GDM1 (cell line): Measurements from ENCODE around the gene CHP1.
"Not testable (repeated sequence)": the region's sequence is repeated elsewhere in the genome, so short reads cannot be mapped to it uniquely, and the experiment has no call there.

ENCODE experiments used
- DNase-seq: peaks from one replicate; lab custom pipeline; 2025; lab: John Stamatoyannopoulos, UW

The CHP1 gene

DNA sequence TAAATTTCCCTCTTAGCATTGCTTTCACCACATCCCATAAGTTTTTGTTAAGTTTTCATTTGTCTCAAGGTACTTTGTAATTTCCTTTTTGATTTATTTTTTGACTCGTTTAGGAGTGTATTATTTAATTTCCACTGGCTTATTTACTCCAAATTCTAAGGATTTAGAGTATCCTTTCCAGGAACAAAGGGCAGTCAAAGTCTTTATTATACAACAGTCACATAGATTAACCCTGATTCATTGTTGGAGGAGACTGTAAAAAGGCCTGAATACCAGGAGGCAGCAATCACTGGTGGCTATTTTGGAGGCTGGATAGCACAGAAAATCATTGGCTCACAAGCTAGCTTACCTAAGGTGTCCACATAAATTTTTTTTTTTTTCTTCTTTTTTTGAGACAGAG lies 61.5 kb downstream of the CHP1 start:
- DNase-seq, result no peak

GRCh38 chr15:41301139-41301538 lies 70.1 kb downstream of the CHP1 start:
- not testable (repeated sequence) for DNase-seq

DNA sequence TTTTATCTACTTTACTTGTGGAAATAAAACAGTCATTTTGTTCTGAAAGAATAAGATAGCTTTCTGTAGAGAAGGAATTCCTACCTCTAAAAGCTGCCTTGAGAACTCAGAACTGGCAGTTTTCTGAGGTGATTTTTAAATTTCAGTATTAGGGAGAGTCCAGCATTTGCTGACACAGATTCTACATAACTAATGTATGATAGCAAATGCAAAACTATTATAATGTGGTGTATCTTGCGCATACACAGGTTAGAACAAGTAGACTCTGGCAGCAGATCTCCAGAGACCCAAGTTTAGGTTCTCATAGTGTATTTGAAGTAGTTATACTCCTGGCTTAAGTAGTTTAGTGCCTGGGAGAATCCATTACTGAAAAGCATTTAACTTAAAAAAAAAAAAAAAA lies 70.5 kb downstream of the CHP1 start:
- DNase-seq, result no peak

DNA sequence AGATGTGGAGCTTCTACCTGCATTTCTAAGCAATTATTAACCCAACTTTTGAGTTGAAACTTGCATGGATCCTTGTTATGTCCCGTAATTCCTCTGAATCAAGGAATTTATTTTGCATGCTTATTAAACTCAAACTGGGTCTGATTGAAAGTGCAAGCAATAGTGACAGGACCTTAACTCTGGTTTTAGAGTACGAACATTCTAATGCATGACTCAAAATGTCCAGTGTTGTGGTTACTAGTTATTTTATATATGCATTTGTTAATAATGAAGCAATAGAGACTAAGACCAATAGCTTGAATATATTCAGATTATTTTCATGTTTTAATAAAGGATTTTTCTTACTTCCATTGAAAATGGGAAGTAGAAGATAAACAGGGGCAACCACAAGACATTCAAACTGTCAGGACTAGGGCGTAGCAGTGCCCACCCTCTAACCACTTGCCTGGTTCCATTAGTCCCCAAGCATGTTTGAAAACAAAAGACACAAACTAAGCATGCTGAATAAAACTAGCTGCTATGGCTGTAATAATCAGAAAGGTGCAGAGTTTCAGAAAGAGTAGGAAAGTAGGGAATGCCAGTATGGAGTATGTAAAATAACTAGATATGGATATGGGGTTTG lies 73.2 kb downstream of the CHP1 start:
- DNase-seq, result peak; percentile 2

DNA sequence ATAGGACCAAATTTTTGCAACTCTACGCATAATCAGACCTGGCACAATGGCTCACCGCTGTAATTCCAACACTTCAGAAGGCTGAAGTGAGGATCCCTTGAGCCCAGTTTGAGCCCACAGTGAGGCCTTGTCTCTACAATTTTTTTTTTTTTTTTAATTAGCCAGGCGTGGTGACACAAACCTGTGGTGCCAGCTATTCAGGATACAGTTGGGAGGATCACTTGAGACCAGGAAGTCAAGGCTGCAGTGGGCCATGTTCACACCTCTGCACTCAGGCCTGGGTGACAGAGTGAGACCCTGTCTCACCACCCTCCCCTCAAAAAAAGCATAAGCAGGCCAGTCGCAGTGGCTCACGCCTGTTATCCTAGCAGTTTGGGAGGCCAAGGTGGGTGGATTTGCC lies 76.6 kb downstream of the CHP1 start:
- DNase-seq, result no peak

GRCh38 chr15:41309226-41309905 lies 78.3 kb downstream of the CHP1 start:
- no peak for DNase-seq

DNA sequence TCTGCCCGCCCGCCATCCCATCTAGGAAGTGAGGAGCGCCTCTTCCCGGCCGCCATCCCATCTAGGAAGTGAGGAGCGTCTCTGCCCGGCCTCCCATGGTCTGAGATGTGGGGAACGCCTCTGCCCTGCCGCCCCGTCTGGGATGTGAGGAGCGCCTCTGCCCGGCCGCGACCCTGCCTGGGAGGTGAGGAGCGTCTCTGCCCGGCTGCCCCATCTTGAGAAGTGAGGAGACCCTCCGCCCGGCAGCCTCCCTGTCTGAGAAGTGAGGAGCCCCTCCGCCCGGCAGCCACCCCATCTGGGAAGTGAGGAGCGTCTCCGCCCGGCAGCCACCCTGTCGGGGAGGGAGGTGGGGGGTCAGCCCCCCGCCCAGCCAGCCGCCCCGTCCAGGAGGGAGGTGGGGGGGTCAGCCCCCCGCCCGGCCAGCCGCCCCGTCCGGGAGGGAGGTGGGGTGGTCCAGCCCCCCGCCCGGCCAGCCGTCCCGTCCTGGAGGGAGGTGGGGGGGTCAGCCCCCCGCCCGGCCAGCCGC lies 89.8 kb downstream of the CHP1 start:
- not testable (repeated sequence) for DNase-seq

GRCh38 chr15:41323611-41324010 lies 92.5 kb downstream of the CHP1 start:
- DNase-seq, result no peak

DNA sequence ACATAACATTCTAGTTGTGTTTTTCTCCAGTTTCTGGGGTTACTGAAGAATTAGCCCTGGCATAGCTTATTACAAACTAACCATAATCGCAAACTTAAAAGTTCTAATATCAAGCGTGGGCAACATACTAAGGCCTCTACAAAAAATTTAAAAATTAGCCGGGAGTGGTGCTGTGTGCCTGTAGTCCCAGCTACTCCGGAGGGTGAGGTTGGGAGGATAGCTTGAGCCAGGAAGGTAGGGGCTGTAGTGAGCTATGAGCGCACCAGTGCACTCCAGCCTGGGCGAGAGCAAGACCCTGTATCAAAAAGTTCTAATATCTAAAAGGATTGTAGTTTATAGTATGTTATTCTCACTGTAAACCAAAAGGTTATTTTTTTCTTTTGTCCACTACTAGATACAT lies 100.2 kb downstream of the CHP1 start:
- no peak for DNase-seq
